ENCODE measurements around the gene SLC44A3. TPM values are rescaled to one million over a fixed set of nuclear protein-coding genes. Genes with fewer than 3 reads are reported as not detected.

The SLC44A3 gene
- 1.7 and 1.9 TPM in 2 replicates for total RNA-seq

GRCh38 chr1:94819945-94820746, at the start of gene SLC44A3:
Gene SLC44A3 (plus strand): TSS chr1:94820357. CDS start chr1:94820452, 95 bp downstream.

GRCh38 chr1:94926915-94927404, 106.8 kb downstream of the SLC44A3 start, which contains the start of gene CNN3:
Gene CNN3 (minus strand): TSS chr1:94927110. CDS start chr1:94926894, 216 bp downstream.

Other genes starting within 250 kb of the SLC44A3 start
- gene CNN3, start 106.8 kb downstream of the SLC44A3 start, total RNA-seq: 195 and 203 TPM in 2 replicates